Activated effector memory CD4-positive, alpha-beta T cell treated with anti-CD3 and anti-CD28 coated beads, Interleukin-2, amount 50 U/mL, for 16 hours (primary cell): ENCODE measurements around the gene AHDC1.
"Not testable (repeated sequence)": the region's sequence is repeated elsewhere in the genome, so short reads cannot be mapped to it uniquely, and the experiment has no call there.

ENCODE experiments used
- DNase-seq: peaks from one replicate; pipeline ENCODE4 v3.0.0-alpha.2; 2020

The AHDC1 gene

DNA sequence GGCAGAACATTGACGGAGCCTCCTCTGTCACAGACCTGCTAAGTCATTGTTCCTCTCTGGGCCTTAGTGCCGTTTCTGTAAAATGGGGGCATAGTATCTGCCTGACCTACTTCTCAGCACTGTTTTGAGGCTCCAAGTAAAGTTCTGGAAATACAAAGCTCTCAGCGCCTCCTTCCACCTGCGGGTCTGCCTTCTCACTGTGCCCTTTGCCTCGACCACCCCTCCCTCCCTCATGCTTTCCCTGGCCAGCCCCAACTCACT lies 98.6 kb downstream of the AHDC1 start:
- DNase-seq = no peak

DNA sequence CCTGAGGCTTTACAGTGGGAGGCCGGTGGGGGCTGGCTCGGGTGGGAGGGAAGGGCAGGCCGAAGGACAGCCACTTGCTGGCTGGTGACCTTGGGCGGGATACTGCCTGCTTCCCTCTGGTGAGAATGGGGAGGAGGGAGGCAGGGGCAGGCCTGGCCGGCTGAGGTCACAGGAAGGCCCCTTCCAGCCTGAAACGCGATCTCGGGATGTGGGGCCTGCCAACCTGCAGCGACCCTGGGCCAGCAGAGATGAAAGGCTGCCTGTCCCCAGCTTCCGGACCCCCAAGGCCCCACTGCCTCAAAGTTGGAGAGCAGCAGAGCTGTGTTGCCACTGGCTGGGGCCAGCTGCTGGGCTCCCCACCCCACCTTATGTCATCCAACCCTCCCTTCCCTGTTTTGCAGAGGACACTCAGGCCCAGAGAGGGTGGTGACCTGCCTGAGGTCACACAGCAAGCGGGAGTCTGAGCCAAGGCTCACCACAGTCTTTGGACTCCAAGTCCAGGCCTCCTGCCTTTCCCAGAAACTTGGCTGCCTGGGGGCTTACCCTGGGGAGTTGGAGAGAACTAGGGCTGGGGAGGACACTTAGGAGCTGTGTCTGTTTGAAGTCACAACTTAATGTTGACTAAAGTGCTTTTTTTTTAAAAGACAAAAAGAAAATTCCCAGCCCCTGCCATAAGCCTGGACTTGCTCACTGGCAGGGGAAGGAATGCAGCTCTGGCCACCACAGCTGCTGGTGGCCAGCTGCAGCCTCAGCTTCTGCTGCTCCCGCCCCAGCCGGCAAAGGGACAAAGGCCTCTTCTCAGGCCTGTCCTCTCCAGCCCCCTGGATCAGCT lies 99.1 kb downstream of the AHDC1 start:
- DNase-seq = no peak

DNA sequence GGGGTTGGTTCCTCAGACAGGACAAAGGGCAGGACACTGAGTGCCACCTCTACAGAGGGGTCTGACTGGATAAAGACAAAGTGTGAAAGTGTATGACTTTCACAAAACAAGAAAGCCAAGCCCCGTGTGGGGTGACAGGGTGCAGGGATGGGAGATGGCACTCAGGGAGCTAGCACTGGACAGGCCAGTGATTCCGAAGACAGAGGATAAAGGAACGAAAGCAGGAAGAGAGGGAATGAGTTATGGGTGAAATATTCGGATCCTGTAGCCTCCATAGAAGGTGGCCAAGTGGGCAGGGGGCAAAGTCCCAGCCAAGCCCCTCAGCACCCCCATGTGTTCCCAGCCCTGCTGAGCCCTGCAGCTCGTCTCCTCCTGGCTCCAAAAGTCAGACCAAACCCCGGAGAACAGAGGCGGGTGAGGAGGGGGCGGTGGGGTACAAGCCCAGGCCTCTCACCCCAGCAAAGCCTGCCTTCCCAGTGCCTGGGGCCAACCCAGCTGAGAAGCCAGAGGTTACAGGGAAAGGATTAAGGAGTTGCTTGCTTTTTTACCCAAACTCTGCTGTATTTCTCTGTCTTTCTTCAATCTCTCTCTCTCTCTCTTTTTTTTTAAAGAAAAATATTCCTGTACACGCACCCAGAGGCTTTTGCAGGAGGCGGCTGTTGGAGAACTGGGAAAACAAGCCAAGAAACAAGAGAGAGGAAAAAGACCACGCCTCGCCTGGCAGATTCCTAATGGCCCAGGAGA lies 99.9 kb downstream of the AHDC1 start:
- DNase-seq = no peak

DNA sequence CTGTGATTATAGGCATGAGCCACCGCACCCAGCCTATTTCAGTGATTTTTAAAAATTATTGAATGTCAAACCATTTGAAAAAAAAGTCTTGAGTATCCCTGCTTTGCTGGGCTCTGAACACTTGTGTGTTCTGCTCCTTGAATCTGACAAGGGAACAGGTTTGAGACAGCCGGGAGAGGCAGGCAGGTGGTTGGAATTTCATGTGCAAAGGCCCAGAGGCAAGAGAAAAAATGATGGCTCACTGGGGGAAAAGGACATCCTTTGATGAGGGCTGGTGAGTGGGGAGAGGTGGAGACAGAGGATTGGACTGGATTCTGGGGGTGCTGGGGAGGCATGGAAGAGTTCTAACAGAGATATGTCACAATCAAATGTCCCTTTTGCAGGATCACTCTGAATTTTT lies 100.9 kb downstream of the AHDC1 start:
- DNase-seq = no peak

DNA sequence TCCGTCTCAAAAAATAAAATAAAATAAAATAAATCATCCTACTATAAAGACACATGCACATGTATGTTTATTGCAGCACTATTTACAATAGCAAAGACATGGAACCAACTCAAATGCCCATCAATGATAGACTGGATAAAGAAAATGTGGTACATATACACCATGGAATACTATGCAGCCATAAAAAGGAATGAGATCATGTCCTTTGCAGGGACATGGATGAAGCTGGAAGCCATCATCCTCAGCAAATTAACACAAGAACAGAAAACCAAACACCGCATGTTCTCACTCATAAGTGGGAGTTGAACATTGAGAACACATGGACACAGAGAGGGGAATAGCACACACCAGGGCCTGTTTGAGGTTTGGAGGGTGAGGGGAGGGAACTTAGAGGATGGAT lies 102.8 kb downstream of the AHDC1 start:
- DNase-seq = not testable (repeated sequence)

DNA sequence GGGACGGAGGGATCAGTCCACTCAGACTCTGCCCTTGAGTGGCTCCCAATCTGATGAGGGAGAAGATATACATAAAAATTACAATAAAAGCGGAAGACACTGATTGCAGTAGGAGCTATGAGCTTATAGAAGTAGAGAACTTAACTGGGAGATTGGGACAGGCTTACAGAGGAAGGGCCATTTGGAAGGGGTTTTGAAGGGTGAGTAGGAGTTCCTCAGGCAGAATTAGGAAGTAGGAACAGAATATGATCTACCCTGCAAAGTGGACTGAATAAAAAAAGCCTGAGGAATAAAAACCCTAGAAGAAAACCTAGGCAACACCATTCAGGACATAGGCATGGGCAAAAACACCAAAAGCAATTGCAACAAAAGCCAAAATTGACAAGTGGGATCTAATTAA lies 104.8 kb downstream of the AHDC1 start:
- no peak for DNase-seq

DNA sequence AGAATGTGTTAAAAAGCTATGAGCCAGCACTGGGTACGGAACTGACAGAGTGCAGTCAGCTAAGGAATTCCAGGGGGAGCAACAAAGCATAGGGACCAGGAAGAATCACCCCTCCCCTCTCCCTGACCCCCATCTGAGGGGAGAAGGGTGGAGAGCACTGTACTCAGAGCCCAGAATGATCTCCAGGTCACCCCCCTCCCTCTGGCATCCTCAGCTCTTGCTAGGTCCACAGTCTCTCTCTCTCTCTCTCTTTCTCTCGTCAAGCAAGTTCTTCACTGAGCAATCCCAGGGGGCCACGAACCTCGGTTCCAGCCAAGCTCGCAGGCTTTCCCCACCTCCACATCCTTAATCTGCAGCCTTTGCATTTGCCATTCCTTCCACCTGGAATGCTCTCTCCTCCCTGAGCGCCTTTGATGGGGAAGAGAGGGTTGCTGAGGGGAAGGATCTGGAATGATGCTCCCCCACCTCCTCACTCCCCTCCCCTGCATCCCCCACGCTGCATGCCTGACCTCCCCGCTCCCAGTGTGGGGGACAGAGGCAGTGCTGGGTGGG lies 107.3 kb downstream of the AHDC1 start:
- no peak for DNase-seq

DNA sequence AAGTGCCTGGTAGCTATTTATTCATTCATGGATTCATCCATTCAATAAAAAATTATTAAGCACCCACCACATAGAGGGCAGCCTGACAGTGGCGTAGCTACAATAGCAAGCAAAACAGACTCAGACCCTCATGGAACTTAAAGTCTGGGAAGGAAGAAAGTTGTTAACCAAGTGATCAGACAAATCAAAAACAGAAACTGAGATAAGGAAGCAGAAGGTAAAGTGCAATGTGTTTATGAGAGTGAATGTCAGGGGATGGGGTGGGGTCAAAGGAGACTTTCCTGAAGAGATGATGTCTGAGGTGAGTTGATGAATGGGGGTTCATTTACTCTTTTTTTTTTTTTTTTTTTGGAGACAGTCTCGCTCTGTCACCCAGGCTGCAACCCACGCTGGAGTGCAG lies 111.1 kb downstream of the AHDC1 start:
- no peak for DNase-seq

DNA sequence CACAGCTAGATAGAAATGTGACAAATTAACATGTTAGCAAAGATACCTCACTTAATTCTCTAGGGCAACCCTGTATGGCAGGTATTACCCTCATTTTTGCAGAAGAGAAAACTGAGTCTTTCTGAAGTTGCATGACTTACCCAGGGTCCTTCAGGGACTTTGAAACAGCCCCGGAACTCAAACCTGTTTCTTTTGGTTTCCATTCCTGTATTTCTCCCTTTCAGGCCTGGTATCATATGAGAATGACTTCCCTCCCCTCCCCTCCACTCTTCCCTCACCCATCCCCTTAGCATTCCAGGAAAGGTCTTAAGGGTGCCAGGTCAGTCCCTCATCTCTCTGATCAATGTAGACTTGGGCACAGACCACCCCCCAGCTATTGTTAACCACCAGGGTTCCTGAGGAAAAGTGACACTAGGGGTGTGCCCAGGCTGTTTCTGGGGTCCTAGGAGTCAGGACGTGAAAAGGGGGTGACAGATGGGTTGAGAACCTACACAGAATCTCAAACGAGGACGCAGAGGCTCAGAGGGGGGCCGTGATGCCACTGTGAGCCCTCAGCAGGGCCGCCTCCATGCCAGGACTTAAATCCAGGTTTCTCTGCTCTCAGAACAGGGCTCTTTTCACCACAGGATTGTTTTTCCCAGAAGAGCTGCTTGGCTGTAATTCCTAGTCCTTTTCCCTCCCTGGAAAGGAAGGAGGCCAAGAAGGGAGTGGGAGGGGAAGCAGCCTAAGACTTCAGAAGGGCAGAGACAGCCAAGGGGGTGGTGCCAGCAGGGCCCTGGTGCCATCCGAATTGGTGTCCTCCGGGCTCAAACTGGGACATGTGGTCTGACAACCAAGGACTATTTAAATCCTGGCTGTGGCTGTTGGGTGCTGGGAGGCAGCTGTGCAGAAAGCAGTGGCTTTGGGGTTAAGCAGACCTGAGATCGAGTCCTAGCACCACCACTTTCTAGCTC lies 111.9 kb downstream of the AHDC1 start:
- DNase-seq = peak; percentile 59

DNA sequence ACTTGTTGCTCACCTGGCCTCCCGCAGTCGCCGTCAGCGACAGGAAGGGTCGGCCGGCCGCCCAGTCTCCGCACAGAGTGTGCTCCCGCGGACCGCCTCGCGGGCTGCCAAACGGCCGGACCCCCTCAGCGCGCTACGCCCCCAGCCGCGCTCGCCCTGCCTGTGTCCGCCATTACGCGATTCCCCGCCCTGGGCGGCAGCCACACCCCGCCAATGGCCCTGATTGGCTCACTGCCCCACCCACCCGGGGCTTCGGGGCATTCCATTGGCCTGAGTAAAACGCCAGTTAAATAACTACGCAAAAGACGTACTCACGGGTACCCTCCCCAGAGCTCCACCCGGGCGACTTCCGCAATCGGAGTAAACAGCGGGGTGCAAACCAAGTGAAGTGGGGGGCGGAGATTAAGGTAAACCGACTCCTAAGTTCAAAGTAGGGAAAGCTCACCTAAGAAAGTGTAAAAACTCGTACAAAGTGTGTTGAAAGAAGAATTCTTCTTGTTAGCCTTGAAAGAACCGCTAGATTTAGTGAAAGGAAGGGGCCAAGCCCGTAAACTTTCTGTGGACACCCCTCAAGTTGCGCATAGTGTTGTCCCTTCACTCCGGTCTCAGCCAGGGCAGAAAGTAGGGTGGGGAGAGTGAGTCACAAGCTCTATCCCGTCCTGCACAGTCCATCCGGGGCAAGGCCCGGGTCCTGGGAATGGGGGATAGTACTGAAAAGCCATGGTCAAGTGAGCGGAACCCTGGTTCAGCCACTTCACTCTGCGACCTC lies 113.8 kb downstream of the AHDC1 start, which contains the start of gene WASF2:
Gene WASF2 (minus strand): TSS at position 195 of the 769 bp plus-strand sequence. CDS start 61,277 bp downstream, outside the sequence.
- peak; percentile 99 for DNase-seq

DNA sequence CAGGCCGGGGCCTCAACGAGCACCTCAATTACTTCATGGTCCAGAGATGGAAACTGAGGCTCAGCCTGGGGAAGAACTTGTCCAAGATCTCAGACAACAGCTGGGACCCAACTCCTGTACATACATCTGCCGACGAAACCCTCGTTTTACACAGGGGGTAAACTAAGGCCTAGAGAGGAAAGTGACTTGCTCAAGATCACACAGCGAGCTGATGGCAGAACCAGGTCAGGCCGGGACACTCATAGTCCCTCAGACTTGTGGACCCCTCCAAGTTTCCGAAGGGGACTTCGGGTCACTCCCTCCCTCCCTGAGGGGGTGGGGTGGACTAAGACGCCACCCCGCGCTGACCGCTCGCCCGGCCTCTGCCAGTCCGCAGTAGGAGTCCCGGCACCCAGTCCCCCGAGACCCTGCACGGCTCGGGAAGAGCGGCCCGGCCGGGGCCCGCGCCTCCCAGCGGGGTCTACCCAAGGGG lies 114.4 kb downstream of the AHDC1 start:
- DNase-seq = no peak

DNA sequence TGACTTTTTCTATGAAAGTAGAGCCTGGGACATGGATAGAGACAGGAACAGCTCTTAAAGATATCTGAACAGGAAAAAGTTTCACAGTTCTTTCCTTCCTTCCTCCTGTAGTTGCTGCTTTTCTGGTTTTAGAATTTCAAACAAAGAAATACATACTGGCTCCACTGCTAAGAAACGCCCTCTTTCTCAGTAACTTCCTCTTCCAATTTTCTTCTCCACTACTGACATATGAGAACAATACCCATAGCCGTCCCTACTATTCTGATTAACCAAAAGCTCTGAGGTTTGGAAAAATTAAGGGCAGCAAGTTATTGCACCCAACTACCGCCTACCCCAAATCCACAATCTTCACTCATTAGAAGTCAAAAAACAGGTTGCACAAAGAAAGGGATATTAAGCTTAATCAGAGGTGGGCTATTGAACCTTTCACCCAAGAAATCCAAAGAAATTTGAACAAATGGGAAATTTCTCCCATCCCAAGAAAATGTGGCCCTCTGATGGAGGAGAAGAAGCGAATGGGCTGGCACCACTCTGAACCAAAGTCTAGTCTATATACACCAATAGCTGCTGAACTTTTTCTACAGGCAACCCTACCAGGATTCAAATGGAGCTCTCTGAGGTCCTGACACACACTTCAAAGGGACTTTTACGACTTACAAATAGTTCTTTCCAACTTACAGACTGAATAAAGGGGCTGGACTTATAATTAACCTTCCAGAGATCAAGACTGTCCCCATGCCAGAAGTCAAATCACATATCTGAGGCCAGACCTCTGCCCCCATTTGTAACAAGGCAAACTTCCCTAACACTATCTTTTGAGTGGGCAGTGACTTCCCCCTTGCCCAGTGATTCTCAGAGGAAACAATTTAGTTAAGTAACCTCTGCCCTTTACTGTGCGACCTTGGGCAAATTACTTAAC lies 115.7 kb downstream of the AHDC1 start:
- DNase-seq = no peak

DNA sequence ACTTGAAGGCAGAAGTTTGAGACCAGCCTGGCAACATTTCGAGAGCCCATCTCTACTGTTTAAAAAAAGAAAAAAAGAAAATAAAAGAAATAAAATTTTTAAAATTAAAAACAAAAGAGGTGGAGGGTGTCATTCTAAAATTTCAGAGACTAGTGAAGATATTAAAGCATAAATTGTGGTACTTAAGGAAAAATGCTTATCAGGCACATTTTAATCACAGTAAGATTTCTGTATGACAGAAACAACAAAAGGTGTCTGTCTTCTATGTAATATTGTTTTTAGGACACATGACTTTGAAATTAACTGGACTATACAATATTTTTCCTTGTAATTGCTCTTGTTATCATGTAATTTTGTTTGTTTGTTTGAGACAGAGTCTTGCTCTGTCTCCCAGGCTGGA lies 118.6 kb downstream of the AHDC1 start:
- no peak for DNase-seq
